ENCODE data around the gene SLC24A3.

GRCh38 chr20:19539191-19539590 is 326.7 kb downstream of the SLC24A3 start:
- TF ChIP-seq, protein P1, sequence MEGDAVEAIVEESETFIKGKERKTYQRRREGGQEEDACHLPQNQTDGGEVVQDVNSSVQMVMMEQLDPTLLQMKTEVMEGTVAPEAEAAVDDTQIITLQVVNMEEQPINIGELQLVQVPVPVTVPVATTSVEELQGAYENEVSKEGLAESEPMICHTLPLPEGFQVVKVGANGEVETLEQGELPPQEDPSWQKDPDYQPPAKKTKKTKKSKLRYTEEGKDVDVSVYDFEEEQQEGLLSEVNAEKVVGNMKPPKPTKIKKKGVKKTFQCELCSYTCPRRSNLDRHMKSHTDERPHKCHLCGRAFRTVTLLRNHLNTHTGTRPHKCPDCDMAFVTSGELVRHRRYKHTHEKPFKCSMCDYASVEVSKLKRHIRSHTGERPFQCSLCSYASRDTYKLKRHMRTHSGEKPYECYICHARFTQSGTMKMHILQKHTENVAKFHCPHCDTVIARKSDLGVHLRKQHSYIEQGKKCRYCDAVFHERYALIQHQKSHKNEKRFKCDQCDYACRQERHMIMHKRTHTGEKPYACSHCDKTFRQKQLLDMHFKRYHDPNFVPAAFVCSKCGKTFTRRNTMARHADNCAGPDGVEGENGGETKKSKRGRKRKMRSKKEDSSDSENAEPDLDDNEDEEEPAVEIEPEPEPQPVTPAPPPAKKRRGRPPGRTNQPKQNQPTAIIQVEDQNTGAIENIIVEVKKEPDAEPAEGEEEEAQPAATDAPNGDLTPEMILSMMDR (conservative IDR thresholded peaks at IDR 0.05): no peak
- no peak for TF ChIP-seq EZH2 (IDR thresholded peaks at IDR 0.05; ENCODE audit: low read depth)

Data from PC-9 (cell line).